ENCODE measurements around the gene POLR1H.
"Not testable (repeated sequence)": the region's sequence is repeated elsewhere in the genome, so short reads cannot be mapped to it uniquely, and the experiment has no call there.

POLR1H gene

GRCh38 chr6:30061092-30061857 lies at the start of gene POLR1H:
POLR1H (plus strand) TSS chr6:30061265; CDS start chr6:30061525, 260 bp downstream.
- DNase-seq, result peak; percentile 74

- DNase-seq, result no peak
These were observed 47.7 kb upstream of the POLR1H start for GRCh38 chr6:30013291-30013922.

GRCh38 chr6:30019819-30020218 lies 41.2 kb upstream of the POLR1H start:
- no peak for DNase-seq

- no peak for DNase-seq
These were observed 40.4 kb upstream of the POLR1H start for GRCh38 chr6:30020626-30021025.

GRCh38 chr6:30022189-30022588 lies 38.9 kb upstream of the POLR1H start:
- no peak for DNase-seq

GRCh38 chr6:30022712-30023111 lies 38.4 kb upstream of the POLR1H start:
- not testable (repeated sequence) for DNase-seq

GRCh38 chr6:30025186-30025585 lies 35.9 kb upstream of the POLR1H start:
- no peak for DNase-seq

- DNase-seq, result no peak
These were observed 31.5 kb upstream of the POLR1H start for GRCh38 chr6:30029588-30029987.

- DNase-seq, result no peak
These were observed 29.7 kb upstream of the POLR1H start for GRCh38 chr6:30031381-30031780.

GRCh38 chr6:30033440-30033839 lies 27.6 kb upstream of the POLR1H start:
- DNase-seq, result not testable (repeated sequence)

- no peak for DNase-seq
These were observed 25.3 kb upstream of the POLR1H start for GRCh38 chr6:30035784-30036183.

- DNase-seq, result no peak
These were observed 23.8 kb upstream of the POLR1H start for GRCh38 chr6:30037182-30037788.

GRCh38 chr6:30041221-30041620 lies 19.8 kb upstream of the POLR1H start:
- DNase-seq, result no peak

GRCh38 chr6:30041821-30042220 lies 19.2 kb upstream of the POLR1H start:
- DNase-seq, result no peak

- no peak for DNase-seq
These were observed 18.6 kb upstream of the POLR1H start for GRCh38 chr6:30042476-30042875.

GRCh38 chr6:30042914-30043313 lies 18.2 kb upstream of the POLR1H start:
- no peak for DNase-seq

GRCh38 chr6:30043744-30044143 lies 17.3 kb upstream of the POLR1H start:
- no peak for DNase-seq

GRCh38 chr6:30044630-30045029 lies 16.4 kb upstream of the POLR1H start:
- DNase-seq, result no peak

GRCh38 chr6:30047220-30047619 lies 13.8 kb upstream of the POLR1H start:
- DNase-seq, result no peak

- no peak for DNase-seq
These were observed 7.4 kb upstream of the POLR1H start for GRCh38 chr6:30053682-30054081.

GRCh38 chr6:30055513-30055912 lies 5.6 kb upstream of the POLR1H start:
- no peak for DNase-seq

- no peak for DNase-seq
These were observed 416 bp upstream of the POLR1H start for GRCh38 chr6:30060606-30061091.

GRCh38 chr6:30061858-30062458 lies 893 bp downstream of the POLR1H start:
- DNase-seq, result no peak

Measured in activated CD4-positive, CD25-positive, alpha-beta regulatory T cell treated with anti-CD3 and anti-CD28 coated beads, Interleukin-2, amount 50 U/mL, for 72 hours (primary cell).